Measurements from ENCODE around the gene PTGER2.

The PTGER2 gene

GRCh38 chr14:52307376-52307775, 6.7 kb upstream of the PTGER2 start:
- DNase-seq: no peak

DNA sequence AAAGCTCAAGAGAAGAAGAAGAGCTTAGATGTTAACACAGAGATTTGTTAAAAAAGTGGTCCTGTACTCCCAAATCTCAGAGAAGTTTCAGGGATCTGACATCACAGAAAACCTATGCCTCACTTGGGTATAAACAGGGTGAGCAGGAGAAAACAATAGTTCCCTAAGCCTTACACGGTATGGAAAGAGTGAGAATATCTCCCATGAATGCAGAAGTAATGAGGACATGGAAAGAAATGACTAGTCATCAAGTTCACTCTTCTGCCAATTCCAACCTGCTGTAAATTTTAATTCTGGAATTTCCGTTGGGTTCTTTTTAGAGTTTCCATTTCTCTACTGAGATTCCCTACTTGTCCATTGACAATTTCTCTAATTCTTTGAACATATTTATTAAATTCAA, 6.2 kb upstream of the PTGER2 start:
- DNase-seq: no peak

DNA sequence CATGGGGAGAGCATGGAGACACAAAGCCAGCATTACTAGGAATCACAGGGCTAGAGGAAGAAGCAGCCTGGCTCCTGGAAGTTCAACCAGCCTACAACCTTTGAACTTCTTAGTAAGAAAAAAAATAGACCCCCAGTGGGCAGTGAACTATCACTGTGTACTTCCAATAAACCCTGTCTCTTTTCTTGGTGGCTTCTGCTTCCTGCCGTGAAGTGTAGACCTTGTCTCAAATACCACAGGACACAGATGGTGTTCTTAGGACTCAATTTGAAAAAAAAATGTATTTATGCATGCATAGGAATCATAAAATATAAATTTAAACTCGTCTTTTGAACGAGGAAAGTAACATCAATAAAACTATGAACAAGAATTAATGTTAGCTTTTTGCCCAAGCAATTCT, 3.6 kb upstream of the PTGER2 start:
- no peak for DNase-seq

DNA sequence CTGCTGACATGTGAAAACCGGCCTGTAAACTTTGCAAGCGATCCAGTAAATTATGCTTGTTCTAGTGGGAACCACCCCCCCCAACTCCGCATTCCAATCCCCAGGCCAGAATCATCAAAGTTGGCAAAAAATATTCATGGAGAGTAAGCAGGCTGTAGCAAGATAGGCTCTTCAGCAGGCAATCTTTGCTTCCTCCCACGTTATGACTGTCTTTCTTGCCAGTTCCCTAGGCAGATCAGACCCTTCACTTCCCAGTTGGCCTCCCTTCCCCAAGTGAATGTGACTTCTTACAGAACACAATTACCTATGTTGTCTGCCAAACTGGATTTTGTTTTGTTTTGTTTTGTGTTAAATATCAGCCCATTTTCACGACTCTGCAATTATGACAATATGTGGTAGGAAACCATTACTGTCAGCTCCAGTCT, 1.2 kb upstream of the PTGER2 start:
- no peak for DNase-seq

- no peak for DNase-seq
Observed at GRCh38 chr14:52313462-52313861, 650 bp upstream of the PTGER2 start.

DNA sequence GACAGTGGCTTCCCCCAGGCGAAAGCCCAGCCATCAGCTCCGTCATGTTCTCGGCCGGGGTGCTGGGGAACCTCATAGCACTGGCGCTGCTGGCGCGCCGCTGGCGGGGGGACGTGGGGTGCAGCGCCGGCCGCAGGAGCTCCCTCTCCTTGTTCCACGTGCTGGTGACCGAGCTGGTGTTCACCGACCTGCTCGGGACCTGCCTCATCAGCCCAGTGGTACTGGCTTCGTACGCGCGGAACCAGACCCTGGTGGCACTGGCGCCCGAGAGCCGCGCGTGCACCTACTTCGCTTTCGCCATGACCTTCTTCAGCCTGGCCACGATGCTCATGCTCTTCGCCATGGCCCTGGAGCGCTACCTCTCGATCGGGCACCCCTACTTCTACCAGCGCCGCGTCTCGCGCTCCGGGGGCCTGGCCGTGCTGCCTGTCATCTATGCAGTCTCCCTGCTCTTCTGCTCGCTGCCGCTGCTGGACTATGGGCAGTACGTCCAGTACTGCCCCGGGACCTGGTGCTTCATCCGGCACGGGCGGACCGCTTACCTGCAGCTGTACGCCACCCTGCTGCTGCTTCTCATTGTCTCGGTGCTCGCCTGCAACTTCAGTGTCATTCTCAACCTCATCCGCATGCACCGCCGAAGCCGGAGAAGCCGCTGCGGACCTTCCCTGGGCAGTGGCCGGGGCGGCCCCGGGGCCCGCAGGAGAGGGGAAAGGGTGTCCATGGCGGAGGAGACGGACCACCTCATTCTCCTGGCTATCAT, 663 bp downstream of the PTGER2 start:
- peak; percentile 44 for DNase-seq

DNA sequence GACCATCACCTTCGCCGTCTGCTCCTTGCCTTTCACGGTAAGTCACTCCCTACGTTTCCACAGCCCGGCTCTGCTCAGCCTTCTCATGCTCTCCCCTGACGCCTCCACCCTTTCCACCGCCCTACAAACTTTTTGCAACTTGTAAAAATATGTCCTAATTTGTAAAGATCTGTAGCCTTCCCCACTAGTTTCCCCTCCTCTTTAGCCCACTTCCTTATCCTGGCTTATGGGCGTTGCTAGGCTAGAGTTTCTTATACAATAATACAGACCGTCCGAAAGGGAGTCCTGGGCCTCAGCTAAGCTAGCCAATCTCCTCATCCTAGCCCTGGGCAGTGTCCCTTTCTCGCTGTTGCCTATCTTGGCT, 1.2 kb downstream of the PTGER2 start:
- DNase-seq: peak; percentile 58

- DNase-seq: no peak
Observed at GRCh38 chr14:52318062-52318461, 4.0 kb downstream of the PTGER2 start.

DNA sequence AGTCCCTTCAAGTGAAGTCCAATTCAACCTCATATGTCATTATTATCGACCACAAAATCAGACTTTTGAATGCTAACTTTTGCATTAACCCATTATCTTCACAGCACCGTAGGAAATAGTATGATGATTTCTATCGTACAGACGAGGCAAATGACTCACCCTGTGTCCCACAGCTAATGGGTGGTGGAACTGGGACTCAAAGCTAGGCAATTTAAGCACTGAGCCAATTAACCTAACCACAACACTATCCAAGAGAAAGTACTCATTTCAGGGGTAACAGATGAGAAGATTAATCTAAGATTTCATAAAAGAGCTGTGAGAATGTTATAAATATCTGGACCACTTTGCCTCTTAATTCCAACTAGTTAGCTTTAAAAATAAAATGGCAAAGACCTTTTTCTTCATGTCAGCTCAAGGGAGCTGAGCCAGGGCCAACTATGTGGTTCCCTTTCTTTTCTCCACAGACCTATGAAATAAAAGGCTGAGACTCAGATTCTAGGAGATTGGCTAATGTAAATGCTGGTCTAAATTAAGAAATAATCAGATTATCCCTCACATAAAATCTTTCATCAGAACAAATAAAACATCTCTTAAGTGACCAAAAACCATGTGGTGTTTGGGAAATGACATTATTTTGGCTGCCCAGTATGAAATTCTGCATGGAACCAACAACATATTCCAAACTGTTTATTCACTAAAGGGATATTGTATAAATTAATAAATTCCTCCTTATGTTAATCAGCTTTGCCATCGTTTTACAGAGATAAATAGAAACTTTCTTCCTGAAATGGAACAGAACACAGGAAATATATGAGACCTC, 4.9 kb downstream of the PTGER2 start:
- DNase-seq: no peak

GRCh38 chr14:52319919-52320318, 5.8 kb downstream of the PTGER2 start:
- DNase-seq: no peak

DNA sequence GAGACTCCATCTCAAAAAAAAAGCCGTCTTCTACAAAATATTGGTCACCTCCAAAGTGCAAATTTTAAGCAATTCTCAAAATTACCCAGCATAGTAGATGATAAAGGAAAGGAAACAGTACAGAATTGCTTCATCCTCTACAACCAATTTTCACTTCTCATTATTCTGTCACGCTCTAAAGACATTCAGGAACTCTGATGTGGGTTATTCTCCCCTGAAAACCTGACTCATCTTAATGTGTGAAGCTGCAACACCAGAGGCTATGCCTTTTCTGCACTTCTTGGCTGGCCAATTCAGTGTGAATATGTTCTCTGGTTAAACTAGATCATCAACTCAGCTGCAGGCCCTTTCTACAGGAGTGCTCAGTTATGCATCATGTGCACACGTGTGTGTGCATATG, 11.0 kb downstream of the PTGER2 start:
- DNase-seq: peak; percentile 37

DNA sequence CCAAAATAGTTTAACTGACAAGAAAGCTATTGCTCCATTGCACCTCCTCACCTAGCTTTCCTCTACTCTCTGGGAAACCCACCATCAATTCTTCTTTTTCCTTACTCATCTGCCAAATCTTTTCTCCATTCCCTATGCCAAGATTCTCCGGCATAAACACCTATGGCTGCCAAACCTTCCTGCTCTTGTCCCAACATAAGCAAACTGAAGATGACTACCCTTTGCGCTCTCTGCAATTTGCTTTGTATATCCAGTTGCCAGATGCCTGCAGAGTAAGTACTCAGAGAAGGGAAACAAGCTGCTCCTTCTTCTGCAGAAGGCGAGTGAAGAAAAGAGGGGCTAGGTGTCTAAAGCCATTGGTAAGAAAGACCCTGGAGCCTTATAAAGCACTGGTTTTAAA, 11.5 kb downstream of the PTGER2 start:
- DNase-seq: no peak

DNA sequence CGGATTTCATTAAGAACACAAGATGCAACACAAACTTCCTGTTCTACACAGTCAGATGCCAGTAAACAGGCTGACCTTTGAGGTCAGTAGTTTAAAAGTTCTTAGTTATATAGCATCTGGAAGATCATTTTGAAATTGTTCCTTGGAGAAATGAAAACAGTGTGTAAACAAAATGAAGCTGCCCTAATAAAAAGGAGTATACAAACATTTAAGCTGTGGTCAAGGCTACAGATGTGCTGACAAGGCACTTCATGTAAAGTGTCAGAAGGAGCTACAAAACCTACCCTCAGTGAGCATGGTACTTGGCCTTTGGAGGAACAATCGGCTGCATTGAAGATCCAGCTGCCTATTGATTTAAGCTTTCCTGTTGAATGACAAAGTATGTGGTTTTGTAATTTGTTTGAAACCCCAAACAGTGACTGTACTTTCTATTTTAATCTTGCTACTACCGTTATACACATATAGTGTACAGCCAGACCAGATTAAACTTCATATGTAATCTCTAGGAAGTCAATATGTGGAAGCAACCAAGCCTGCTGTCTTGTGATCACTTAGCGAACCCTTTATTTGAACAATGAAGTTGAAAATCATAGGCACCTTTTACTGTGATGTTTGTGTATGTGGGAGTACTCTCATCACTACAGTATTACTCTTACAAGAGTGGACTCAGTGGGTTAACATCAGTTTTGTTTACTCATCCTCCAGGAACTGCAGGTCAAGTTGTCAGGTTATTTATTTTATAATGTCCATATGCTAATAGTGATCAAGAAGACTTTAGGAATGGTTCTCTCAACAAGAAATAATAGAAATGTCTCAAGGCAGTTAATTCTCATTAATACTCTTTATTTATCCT, 13.5 kb downstream of the PTGER2 start:
- peak; percentile 39 for DNase-seq

DNA sequence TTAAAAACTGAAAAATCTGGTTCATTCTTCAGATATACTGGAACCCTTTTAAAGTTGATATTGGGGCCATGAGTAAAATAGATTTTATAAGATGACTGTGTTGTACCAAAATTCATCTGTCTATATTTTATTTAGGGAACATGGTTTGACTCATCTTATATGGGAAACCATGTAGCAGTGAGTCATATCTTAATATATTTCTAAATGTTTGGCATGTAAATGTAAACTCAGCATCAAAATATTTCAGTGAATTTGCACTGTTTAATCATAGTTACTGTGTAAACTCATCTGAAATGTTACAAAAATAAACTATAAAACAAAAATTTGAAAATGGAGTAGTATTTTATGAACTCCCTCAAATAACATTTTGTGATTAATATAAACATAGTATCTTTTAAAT, 14.2 kb downstream of the PTGER2 start:
- no peak for DNase-seq

DNA sequence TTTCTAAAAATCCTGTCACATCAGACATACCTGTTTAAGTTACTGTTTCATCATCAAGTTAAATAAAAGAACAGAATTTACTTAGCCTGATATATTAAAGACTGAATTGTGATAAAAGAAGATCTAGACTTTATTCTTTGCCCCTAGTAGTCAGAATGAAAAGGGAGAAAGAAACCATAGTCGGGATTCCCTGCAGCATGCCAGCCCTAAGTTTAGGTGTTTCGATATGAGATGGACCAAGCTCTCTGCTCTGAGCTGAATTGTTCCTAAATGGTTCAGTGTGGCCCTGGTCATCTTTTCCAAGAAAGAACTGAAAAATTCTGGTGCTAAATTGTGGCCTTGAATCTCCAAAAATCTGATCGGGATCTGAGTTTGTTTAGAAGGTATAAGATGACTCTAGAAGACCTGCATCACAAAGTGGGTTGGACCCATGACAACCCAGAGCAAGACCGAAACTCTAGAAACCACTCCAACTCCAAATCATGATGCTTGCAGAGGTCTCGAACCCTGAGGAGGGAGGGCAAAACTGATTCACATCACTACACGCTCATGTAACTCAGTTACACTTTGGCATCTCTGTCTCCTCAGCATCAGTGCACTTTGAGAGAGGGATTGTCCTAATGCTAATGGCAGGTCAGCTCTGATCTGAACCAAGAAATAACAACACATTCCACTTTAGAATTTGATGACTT, 15.7 kb downstream of the PTGER2 start:
- DNase-seq: no peak

DNA sequence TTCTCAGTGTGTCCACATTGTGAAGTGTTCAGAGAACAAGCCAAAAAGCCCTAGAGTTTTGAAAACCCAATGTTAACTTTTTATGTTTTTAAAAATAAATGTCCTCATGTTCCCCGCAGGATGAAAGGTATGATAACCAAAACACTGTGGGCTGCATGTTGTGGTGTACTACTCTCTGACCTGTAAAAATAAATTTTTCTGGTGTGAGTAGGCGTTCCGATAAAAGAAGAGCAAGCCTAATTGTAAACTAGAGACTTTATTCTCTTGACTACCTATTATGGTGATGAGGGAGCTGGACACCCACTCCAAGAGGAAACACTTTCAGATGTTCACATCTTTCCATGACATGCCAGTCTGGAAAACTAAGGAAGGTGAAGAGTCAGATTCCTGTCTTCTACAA, 18.2 kb downstream of the PTGER2 start:
- no peak for DNase-seq

- DNase-seq: no peak
Observed at GRCh38 chr14:52333108-52333507, 19.0 kb downstream of the PTGER2 start.

DNA sequence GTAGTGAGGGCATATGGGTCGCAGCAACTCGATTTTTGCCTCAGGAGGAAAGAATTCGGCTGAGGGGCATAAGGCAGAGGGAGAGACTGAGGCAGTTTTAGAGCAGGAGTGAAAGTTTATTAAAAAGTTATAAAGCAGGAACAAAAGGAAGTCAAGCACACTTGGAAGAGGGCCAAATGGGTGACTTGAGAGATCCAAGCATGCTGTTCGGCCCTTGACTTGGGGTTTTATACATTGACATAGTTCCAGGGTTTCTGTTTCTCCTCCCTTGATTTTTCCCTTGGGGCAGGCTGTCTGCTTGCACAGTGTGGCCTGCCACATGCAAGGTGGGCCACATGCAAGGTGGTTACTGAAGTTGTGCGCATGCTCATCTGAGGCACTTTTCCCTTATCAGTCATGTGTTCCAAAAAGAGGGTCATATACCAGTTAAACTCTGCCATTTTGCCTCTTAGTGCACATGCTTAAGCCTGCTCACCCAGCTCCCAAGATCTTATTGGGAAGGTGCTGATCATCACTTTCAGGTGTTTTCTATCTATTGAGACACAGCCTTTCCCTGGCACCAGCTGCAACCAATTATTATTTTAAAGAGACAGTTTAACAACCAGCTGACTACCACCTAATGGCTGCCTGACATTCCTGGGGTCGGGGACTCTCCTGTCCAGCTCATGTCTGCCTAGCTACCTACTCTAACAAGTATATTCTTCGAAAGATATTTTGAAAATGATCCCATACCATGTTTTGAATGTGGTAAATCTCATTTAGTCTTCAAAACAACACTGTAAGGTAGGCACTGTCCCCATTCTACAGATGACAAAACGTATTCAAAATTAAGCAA, 19.9 kb downstream of the PTGER2 start:
- no peak for DNase-seq

GRCh38 chr14:52336241-52336640, 22.1 kb downstream of the PTGER2 start:
- no peak for DNase-seq

GRCh38 chr14:52338051-52338681, 24.1 kb downstream of the PTGER2 start:
- DNase-seq: no peak

- no peak for DNase-seq
Observed at GRCh38 chr14:52339262-52339661, 25.1 kb downstream of the PTGER2 start.

Data from CD4-positive, alpha-beta T cell treated with Interleukin-15 for 1 hour (primary cell).